Mucosa of descending colon (tissue), 3 donors: ENCODE results near the gene FAM110C. TPM values are rescaled to one million over a fixed set of nuclear protein-coding genes. Genes with fewer than 3 reads are reported as not detected.

ENCODE experiments used
- ATAC-seq: fragments of 200-7000 bp; cut with Tn5 transposase; one replicate; pipeline ENCODE4 v1.9.1; 2020; ENCODE audit warnings: mild to moderate bottlenecking, moderate library complexity
- DNase-seq, 3 donors: peaks; one replicate each; pipeline ENCODE4 v3.0.0-alpha.2; 2020
- H3K36me3 ChIP-seq: fragments of 200-600 bp; one replicate; pipeline ENCODE4 v1.8.0; 2021; ENCODE audit warnings: low read depth, mild to moderate bottlenecking
- H3K4me1 ChIP-seq: fragments of 200-600 bp; one replicate; pipeline ENCODE4 v1.8.0; 2021; ENCODE audit warnings: low read depth, mild to moderate bottlenecking
- H3K4me3 ChIP-seq: fragments of 200-600 bp; one replicate; pipeline ENCODE4 v1.8.0; 2021; ENCODE audit warnings: mild to moderate bottlenecking
- H3K9me3 ChIP-seq: fragments of 200-600 bp; one replicate; pipeline ENCODE4 v1.8.0; 2021; ENCODE audit warnings: mild to moderate bottlenecking
- intact Hi-C, 2 donors: fragments of 100-400 bp; cut with DNase I in 1 of 2; cut with micrococcal nuclease in 1 of 2; formaldehyde crosslinking; loops; one replicate each; pipeline versions ENCODE4 v1.11.0 to v1.11.1; 2022; cut with DNase I, micrococcal nuclease
- total RNA-seq, 3 donors: library from RNA; stranded (reverse); fragmentation: NEBNext Ultra II Directional in 2 of 3; extraction: Animal tissue kit (Norgen Biotek cat#: 25700) in 2 of 3; gene quantifications; one replicate each; pipeline versions ENCODE4 v1.2.1 to v1.2.4, GENCODE V29; 2021 to 2023
- TF ChIP-seq, protein P1 (sequence below): fragments of 200-600 bp; IDR thresholded peaks from one replicate; pipeline ENCODE4 v1.8.0; 2022; ENCODE audit warnings: antibody characterized with exemption, mild to moderate bottlenecking
- donor health status: DM: no; HTN: no; CAD: no; lungs with moderate emphysema.
- donor health status: DM: no; HTN: no; CAD: no.
- donor health status: DM: no; HTN: yes; CAD: no.

FAM110C gene
- total RNA-seq, 3 donors from 2014 or later, result 14.2 to 33.6 (median 28.9) TPM

GRCh38 chr2:66853-67252, 20.5 kb upstream of the FAM110C start:
- TF ChIP-seq, protein P1, sequence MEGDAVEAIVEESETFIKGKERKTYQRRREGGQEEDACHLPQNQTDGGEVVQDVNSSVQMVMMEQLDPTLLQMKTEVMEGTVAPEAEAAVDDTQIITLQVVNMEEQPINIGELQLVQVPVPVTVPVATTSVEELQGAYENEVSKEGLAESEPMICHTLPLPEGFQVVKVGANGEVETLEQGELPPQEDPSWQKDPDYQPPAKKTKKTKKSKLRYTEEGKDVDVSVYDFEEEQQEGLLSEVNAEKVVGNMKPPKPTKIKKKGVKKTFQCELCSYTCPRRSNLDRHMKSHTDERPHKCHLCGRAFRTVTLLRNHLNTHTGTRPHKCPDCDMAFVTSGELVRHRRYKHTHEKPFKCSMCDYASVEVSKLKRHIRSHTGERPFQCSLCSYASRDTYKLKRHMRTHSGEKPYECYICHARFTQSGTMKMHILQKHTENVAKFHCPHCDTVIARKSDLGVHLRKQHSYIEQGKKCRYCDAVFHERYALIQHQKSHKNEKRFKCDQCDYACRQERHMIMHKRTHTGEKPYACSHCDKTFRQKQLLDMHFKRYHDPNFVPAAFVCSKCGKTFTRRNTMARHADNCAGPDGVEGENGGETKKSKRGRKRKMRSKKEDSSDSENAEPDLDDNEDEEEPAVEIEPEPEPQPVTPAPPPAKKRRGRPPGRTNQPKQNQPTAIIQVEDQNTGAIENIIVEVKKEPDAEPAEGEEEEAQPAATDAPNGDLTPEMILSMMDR, result no peak
- intact Hi-C loops, result no loop called here
- H3K4me3 ChIP-seq, result no peak overlapping the region

GRCh38 chr2:65121-65520, 18.8 kb upstream of the FAM110C start:
- TF ChIP-seq, protein P1, result no peak
- intact Hi-C loops, result no loop called here

More at GRCh38 chr2:66853-67252, 20.5 kb upstream of the FAM110C start:
- H3K4me1 ChIP-seq, result peaks cover 12% of the 10 kb centered on the region
- no peak for ATAC-seq
- H3K9me3 ChIP-seq, result no peaks in the 10 kb centered on the region
- DNase-seq, result no peak
- H3K36me3 ChIP-seq, result no peaks in the 10 kb centered on the region

GRCh38 chr2:55587-56448, 9.5 kb upstream of the FAM110C start:
- ATAC-seq, result no peak
- H3K4me3 ChIP-seq, result no peak overlapping the region
- TF ChIP-seq, protein P1, result no peak

More at GRCh38 chr2:65121-65520, 18.8 kb upstream of the FAM110C start:
- no peak overlapping the region for H3K4me3 ChIP-seq
- ATAC-seq, result no peak
- H3K9me3 ChIP-seq, result no peaks in the 10 kb centered on the region
- peaks cover 9% of the 10 kb centered on the region for H3K4me1 ChIP-seq
- H3K36me3 ChIP-seq, result no peaks in the 10 kb centered on the region
- DNase-seq, result no peak

DNA sequence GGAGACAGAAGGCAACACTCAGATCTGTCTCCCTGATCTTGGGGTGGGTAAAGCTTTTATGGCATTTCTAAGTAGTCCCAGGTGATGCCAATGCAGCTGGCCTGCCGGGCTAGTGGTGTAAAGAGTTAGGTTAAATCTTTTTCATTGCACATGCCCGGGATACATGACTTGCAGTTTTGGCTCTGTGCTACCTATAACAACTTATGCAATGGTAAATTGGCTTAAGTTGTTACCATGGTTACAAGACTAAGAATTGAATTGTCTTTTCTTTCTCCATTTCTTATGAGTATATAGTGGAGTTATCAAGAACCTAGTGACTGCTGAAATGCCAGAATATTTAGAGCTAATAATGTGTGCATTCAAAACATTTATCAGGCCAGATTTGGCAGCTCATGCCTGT, 5.3 kb upstream of the FAM110C start:
- Histone ChIP-seq H3K9me3 (no peaks in the 10 kb centered on the region), H3K4me3 (no peak overlapping the region), H3K36me3 (no peaks in the 10 kb centered on the region), H3K4me1 (peaks cover 7% of the 10 kb centered on the region)
- intact Hi-C loops, result no loop called here
- no peak for ATAC-seq
- TF ChIP-seq, protein P1, result no peak
- no peak for DNase-seq

More at GRCh38 chr2:55587-56448, 9.5 kb upstream of the FAM110C start:
- intact Hi-C loops, result no loop called here
- Histone ChIP-seq H3K4me1 (no peaks in the 10 kb centered on the region), H3K36me3 (no peaks in the 10 kb centered on the region), H3K9me3 (peaks cover 22% of the 10 kb centered on the region)
- DNase-seq, result no peak

GRCh38 chr2:47737-48136, 1.4 kb upstream of the FAM110C start:
- Histone ChIP-seq H3K36me3 (no peaks in the 10 kb centered on the region), H3K9me3 (no peaks in the 10 kb centered on the region), H3K4me1 (peaks cover 11% of the 10 kb centered on the region), H3K4me3 (no peak overlapping the region)
- DNase-seq, result peak in 1 of 3 donors; percentile 48
- no peak for ATAC-seq
- intact Hi-C loops, result no loop called here
- TF ChIP-seq, protein P1, result no peak
